GM21619 (cell line): ENCODE measurements around the gene GRM6.

Source experiments
- ATAC-seq: cut with Tn5 transposase; IDR thresholded peaks from one replicate; pipeline ENCODE4 v1.9.1; 2021; ENCODE audit not compliant: unreplicated experiment

The GRM6 gene

GRCh38 chr5:178994580-178995340 is at the start of gene GRM6:
Gene GRM6, minus strand, starts transcription at chr5:178995320. Its CDS starts 376 bp downstream, at chr5:178994944.
- ATAC-seq, result no peak

GRCh38 chr5:179044765-179045164 is 49.6 kb upstream of the GRM6 start:
- ATAC-seq, result no peak

GRCh38 chr5:179033004-179033580 is 38.0 kb upstream of the GRM6 start:
- ATAC-seq, result no peak

GRCh38 chr5:179023528-179024189 is 28.5 kb upstream of the GRM6 start, which contains the start of gene ZNF879:
Gene ZNF879, plus strand, starts transcription at chr5:179023804. Its CDS starts 1,201 bp downstream, at chr5:179025005.
- ATAC-seq, result peak; percentile 89

- no peak for ATAC-seq
These were observed 13.5 kb upstream of the GRM6 start for GRCh38 chr5:179008667-179009066.

- no peak for ATAC-seq
These were observed 11.4 kb upstream of the GRM6 start for GRCh38 chr5:179006564-179006963.

GRCh38 chr5:178998441-178998840 is 3.3 kb upstream of the GRM6 start:
- no peak for ATAC-seq

- ATAC-seq, result no peak
These were observed 2.1 kb upstream of the GRM6 start for GRCh38 chr5:178997191-178997590.

- ATAC-seq, result no peak
These were observed 1.0 kb upstream of the GRM6 start for GRCh38 chr5:178996156-178996555.

GRCh38 chr5:178995341-178995690 is 196 bp upstream of the GRM6 start:
- no peak for ATAC-seq

GRCh38 chr5:178993955-178994579 is 1.1 kb downstream of the GRM6 start:
- ATAC-seq, result no peak

GRCh38 chr5:178993236-178993765 is 1.8 kb downstream of the GRM6 start:
- ATAC-seq, result no peak

- no peak for ATAC-seq
These were observed 2.7 kb downstream of the GRM6 start for GRCh38 chr5:178992291-178992895.

GRCh38 chr5:178991190-178992145 is 3.7 kb downstream of the GRM6 start:
- ATAC-seq, result no peak

GRCh38 chr5:178990491-178990890 is 4.6 kb downstream of the GRM6 start:
- no peak for ATAC-seq

GRCh38 chr5:178989311-178989710 is 5.8 kb downstream of the GRM6 start:
- ATAC-seq, result no peak

- no peak for ATAC-seq
These were observed 6.5 kb downstream of the GRM6 start for GRCh38 chr5:178988436-178989220.

- no peak for ATAC-seq
These were observed 8.7 kb downstream of the GRM6 start for GRCh38 chr5:178986326-178986960.
